ENCODE data around the gene MIXL1. TPM values are rescaled to one million over a fixed set of nuclear protein-coding genes. Genes with fewer than 3 reads are reported as not detected.
"Not testable (repeated sequence)": the region's sequence is repeated elsewhere in the genome, so short reads cannot be mapped to it uniquely, and the experiment has no call there.

The MIXL1 gene
- total RNA-seq, 2 experiments from 2014 or later = not detected

DNA sequence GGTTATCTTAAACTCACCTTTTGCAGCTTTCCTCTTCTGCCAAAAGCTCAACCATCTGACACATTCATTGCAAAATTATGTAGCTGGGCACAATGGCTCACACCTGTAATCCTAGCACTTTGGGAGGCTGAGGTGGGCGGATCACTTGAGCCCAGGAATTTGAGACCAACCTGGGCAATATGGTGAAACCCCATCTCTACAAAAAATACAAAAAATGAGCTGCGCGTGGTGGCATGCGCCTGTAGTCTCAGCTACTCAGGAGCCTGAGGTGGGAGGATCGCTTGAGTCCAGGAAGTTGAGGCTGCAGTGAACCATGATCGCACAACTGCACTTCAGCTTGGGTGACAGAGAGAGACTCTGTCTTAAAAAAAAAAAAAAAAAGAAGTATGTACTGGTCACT is 20.8 kb upstream of the MIXL1 start:
- H3K27ac Mint-ChIP-seq; H3K4me3 Mint-ChIP-seq; H3K9me3 Mint-ChIP-seq (ENCODE audit: low read depth); DNase-seq; H3K36me3 Mint-ChIP-seq; ATAC-seq; H3K4me1 Mint-ChIP-seq: not testable (repeated sequence)
- peaks cover 13% of the 10 kb centered on the region for H3K27me3 Mint-ChIP-seq
- CTCF ChIA-PET = interaction anchor here (2.0 to 10.6 kb wide), 2 partner anchors 78 to 130 kb away, joined by 9 to 205 read pairs; no protein-coding TSS in a partner anchor

DNA sequence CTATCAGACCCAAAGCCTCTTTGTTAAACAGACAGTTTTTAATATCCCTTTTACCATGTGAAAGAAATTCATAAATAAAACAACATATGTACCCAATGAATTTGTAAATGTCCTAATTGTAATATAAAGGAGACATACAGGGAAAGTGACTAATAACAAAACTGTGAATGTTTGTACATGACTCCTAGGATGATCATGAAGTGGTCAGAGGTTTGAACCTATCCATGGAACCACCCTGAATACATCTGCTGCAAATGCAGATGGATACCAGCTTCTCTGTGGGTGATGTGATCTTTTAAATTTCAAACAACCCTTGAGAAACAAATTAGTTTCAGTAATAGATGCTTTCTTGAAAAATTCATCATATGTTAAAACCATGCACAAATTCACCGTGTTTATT is 20.2 kb upstream of the MIXL1 start:
- CTCF ChIA-PET = interaction anchor here (2.0 to 10.6 kb wide), 2 partner anchors 79 to 130 kb away, joined by 9 to 205 read pairs; no protein-coding TSS in a partner anchor
- H3K36me3 Mint-ChIP-seq = no peaks in the 10 kb centered on the region
- H3K9me3 Mint-ChIP-seq (ENCODE audit: low read depth) = no peaks in the 10 kb centered on the region
- peaks cover 13% of the 10 kb centered on the region for H3K27me3 Mint-ChIP-seq
- ATAC-seq (no peak), DNase-seq (no peak)
- no peak overlapping the region for H3K27ac Mint-ChIP-seq
- H3K4me1 Mint-ChIP-seq = no peaks in the 10 kb centered on the region
- H3K4me3 Mint-ChIP-seq = no peak overlapping the region

DNA sequence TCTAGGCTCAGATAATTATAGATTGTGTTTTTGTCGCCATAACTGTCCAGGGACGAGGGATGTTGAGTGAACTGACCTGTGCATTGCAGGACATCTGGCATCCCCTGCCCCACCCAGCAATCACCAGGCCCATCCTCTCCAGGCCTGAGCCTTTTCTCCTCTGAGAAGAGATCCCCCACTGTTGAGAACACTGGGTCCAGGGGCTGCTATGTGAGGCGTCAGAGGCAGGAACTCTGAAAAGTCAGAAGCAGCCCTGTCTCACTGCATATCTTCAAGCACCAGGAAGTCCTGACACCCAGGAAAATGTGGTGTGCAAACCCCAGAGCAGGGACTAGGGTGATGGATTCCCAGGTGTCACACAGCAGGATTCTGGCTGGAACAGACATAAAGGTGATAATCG is 19.8 kb upstream of the MIXL1 start:
- CTCF ChIA-PET = interaction anchor here (2.0 kb wide), 1 partner anchor 129 kb away, joined by 9 read pairs; no protein-coding TSS in a partner anchor
- H3K36me3 Mint-ChIP-seq = no peaks in the 10 kb centered on the region
- H3K27ac Mint-ChIP-seq = no peak overlapping the region
- ATAC-seq (no peak), DNase-seq (no peak)
- H3K27me3 Mint-ChIP-seq = peaks cover 13% of the 10 kb centered on the region
- H3K4me3 Mint-ChIP-seq = no peak overlapping the region
- no peaks in the 10 kb centered on the region for H3K4me1 Mint-ChIP-seq
- H3K9me3 Mint-ChIP-seq (ENCODE audit: low read depth) = no peaks in the 10 kb centered on the region

DNA sequence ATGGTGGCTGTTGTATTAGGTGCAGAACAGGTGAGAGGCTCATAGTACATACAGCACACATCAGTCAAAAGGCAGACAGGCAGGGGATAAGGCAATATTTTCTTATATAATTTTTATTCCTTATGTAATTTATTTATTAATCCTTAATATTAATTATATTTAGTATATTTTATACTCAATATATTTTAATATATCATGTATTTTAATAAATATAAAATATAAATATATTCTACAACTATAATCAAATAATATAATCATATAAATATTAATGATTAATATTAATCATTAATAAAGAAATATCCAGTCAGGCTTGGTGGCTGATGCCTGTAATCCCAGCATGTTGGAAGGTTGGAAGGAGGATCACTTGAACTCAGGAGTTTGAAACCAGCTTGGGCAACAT is 19.3 kb upstream of the MIXL1 start:
- Mint-ChIP-seq H3K27ac (no peak overlapping the region), H3K27me3 (peaks cover 13% of the 10 kb centered on the region), H3K36me3 (no peaks in the 10 kb centered on the region), H3K4me1 (no peaks in the 10 kb centered on the region), H3K4me3 (no peak overlapping the region), H3K9me3 (ENCODE audit: low read depth) (no peaks in the 10 kb centered on the region)
- CTCF ChIA-PET = interaction anchor here (0.9 kb wide), 1 partner anchor 85 kb away, joined by 3 read pairs; no protein-coding TSS in a partner anchor
- ATAC-seq (no peak), DNase-seq (no peak)

DNA sequence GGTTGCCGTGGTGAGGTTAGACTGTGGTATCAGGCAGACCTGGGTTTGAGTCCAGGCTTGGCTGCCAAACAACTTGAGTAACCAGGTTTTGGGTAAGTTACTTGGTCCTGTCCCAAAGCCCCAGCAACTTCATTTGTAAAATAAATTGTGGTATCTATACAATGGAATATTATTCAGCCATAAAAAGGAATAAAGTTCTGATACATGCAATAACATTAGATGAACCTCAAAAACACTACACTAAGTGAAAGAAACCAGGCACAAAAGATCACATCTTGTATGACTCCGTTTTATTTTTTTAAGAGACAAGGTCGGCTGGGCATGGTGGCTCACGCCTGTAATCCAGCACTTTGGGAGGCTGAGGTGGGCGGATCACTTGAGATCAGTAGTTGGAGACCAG is 16.4 kb upstream of the MIXL1 start:
- CTCF ChIA-PET = interaction anchor here (1.6 kb wide), 1 partner anchor 10 kb away, joined by 4 read pairs; no protein-coding TSS in a partner anchor
- DNase-seq = no peak
- no peak for ATAC-seq
- no peak overlapping the region for H3K4me3 Mint-ChIP-seq
- no peaks in the 10 kb centered on the region for H3K4me1 Mint-ChIP-seq
- H3K27ac Mint-ChIP-seq = no peak overlapping the region
- H3K27me3 Mint-ChIP-seq = no peaks in the 10 kb centered on the region
- no peaks in the 10 kb centered on the region for H3K9me3 Mint-ChIP-seq (ENCODE audit: low read depth)
- H3K36me3 Mint-ChIP-seq = no peaks in the 10 kb centered on the region

- Mint-ChIP-seq H3K36me3 (no peaks in the 10 kb centered on the region), H3K4me1 (no peaks in the 10 kb centered on the region), H3K4me3 (no peak overlapping the region), H3K9me3 (ENCODE audit: low read depth) (no peaks in the 10 kb centered on the region), H3K27me3 (no peaks in the 10 kb centered on the region), H3K27ac (no peak overlapping the region)
- no peak for DNase-seq
- CTCF ChIA-PET = interaction anchor here (1.0 kb wide), 1 partner anchor 84 kb away, joined by 3 read pairs; no protein-coding TSS in a partner anchor
- ATAC-seq = no peak
Measured at GRCh38 chr1:226209307-226210059, 14.0 kb upstream of the MIXL1 start.

- Mint-ChIP-seq H3K36me3 (no peaks in the 10 kb centered on the region), H3K9me3 (ENCODE audit: low read depth) (no peaks in the 10 kb centered on the region), H3K27ac (no peak overlapping the region), H3K4me1 (no peaks in the 10 kb centered on the region), H3K27me3 (no peaks in the 10 kb centered on the region), H3K4me3 (no peak overlapping the region)
- CTCF ChIA-PET = interaction anchor here (1.2 to 1.6 kb wide), 3 partner anchors 19 to 123 kb away, joined by 3 read pairs; no protein-coding TSS in a partner anchor
- DNase-seq = no peak
- no peak for ATAC-seq
Measured at GRCh38 chr1:226210571-226211176, 12.8 kb upstream of the MIXL1 start.

- Mint-ChIP-seq H3K36me3 (no peaks in the 10 kb centered on the region), H3K9me3 (ENCODE audit: low read depth) (no peaks in the 10 kb centered on the region), H3K27me3 (no peaks in the 10 kb centered on the region), H3K27ac (no peak overlapping the region), H3K4me3 (no peak overlapping the region), H3K4me1 (no peaks in the 10 kb centered on the region)
- CTCF ChIA-PET = interaction anchor here (1.2 to 1.6 kb wide), 3 partner anchors 19 to 122 kb away, joined by 3 read pairs; no protein-coding TSS in a partner anchor
- no peak for DNase-seq
- no peak for ATAC-seq
Measured at GRCh38 chr1:226211181-226211821, 12.2 kb upstream of the MIXL1 start.

GRCh38 chr1:226212545-226212944 is 10.9 kb upstream of the MIXL1 start:
- no peaks in the 10 kb centered on the region for H3K4me1 Mint-ChIP-seq
- no peaks in the 10 kb centered on the region for H3K27me3 Mint-ChIP-seq
- CTCF ChIA-PET = interaction anchor here (1.4 kb wide), 1 partner anchor 15 kb away, joined by 7 read pairs; no protein-coding TSS in a partner anchor
- no peaks in the 10 kb centered on the region for H3K36me3 Mint-ChIP-seq
- no peak for ATAC-seq
- H3K27ac Mint-ChIP-seq = no peak overlapping the region
- DNase-seq = no peak
- H3K9me3 Mint-ChIP-seq (ENCODE audit: low read depth) = no peaks in the 10 kb centered on the region
- H3K4me3 Mint-ChIP-seq = no peak overlapping the region

- ATAC-seq (no peak), DNase-seq (no peak)
- Mint-ChIP-seq H3K9me3 (ENCODE audit: low read depth) (no peaks in the 10 kb centered on the region), H3K27me3 (peaks cover 6% of the 10 kb centered on the region), H3K27ac (no peak overlapping the region), H3K4me1 (no peaks in the 10 kb centered on the region), H3K36me3 (no peaks in the 10 kb centered on the region), H3K4me3 (no peak overlapping the region)
- CTCF ChIA-PET = no interaction called here
Measured at GRCh38 chr1:226215239-226215638, 8.2 kb upstream of the MIXL1 start.

DNA sequence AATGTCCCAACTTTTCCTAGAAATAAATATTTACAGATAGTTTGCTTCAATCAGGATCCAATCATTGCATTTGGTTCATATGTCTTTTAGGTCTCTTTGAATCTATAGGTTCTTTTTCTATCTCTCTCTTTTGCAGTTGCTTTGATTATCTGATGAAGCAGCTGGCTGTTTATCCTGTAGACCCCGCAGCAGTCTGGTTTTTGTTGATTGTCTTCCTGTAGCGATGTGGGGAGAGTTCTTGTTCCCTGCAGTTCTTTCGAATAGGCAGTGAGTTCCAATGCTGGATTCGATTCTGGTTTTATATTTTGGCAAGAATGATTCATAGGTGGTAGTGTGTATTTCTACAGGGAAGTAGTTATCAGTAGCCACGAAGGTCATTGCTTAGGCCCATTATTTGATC is 7.4 kb upstream of the MIXL1 start:
- CTCF ChIA-PET = no interaction called here
- no peaks in the 10 kb centered on the region for H3K36me3 Mint-ChIP-seq
- H3K9me3 Mint-ChIP-seq (ENCODE audit: low read depth) = no peaks in the 10 kb centered on the region
- no peaks in the 10 kb centered on the region for H3K4me1 Mint-ChIP-seq
- H3K27ac Mint-ChIP-seq = no peak overlapping the region
- H3K4me3 Mint-ChIP-seq = no peak overlapping the region
- no peak for DNase-seq
- H3K27me3 Mint-ChIP-seq = peaks cover 8% of the 10 kb centered on the region
- no peak for ATAC-seq

GRCh38 chr1:226217273-226217672 is 6.2 kb upstream of the MIXL1 start:
- peaks cover 16% of the 10 kb centered on the region for H3K27me3 Mint-ChIP-seq
- CTCF ChIA-PET = no interaction called here
- H3K4me3 Mint-ChIP-seq = no peak overlapping the region
- no peaks in the 10 kb centered on the region for H3K36me3 Mint-ChIP-seq
- H3K4me1 Mint-ChIP-seq = no peaks in the 10 kb centered on the region
- ATAC-seq (no peak), DNase-seq (peak; percentile 5)
- no peak overlapping the region for H3K27ac Mint-ChIP-seq
- no peaks in the 10 kb centered on the region for H3K9me3 Mint-ChIP-seq (ENCODE audit: low read depth)

- H3K4me3 Mint-ChIP-seq = no peak overlapping the region
- H3K36me3 Mint-ChIP-seq = no peaks in the 10 kb centered on the region
- H3K27ac Mint-ChIP-seq = no peak overlapping the region
- no peak for ATAC-seq
- DNase-seq = no peak
- H3K4me1 Mint-ChIP-seq = peaks cover 2% of the 10 kb centered on the region
- no peaks in the 10 kb centered on the region for H3K9me3 Mint-ChIP-seq (ENCODE audit: low read depth)
- peaks cover 36% of the 10 kb centered on the region for H3K27me3 Mint-ChIP-seq
- CTCF ChIA-PET = interaction anchor here (1.0 kb wide), 1 partner anchor 95 kb away, joined by 3 read pairs; no protein-coding TSS in a partner anchor
Measured at GRCh38 chr1:226220473-226221189, 2.8 kb upstream of the MIXL1 start.

Measured in activated CD8-positive, alpha-beta memory T cell treated with anti-CD3 and anti-CD28 coated beads, Interleukin-2, amount 10 ng/mL, durations not matched to agents 7 days and 5 days (primary cell).